ENCODE measurements around the gene HTRA1. TPM values are rescaled to one million over a fixed set of nuclear protein-coding genes. Genes with fewer than 3 reads are reported as not detected.

The HTRA1 gene
- total and polyA plus RNA-seq, 2 donors (not counting 1 experiment from before 2014, with no cell fraction given) = 109 to 216 TPM

DNA sequence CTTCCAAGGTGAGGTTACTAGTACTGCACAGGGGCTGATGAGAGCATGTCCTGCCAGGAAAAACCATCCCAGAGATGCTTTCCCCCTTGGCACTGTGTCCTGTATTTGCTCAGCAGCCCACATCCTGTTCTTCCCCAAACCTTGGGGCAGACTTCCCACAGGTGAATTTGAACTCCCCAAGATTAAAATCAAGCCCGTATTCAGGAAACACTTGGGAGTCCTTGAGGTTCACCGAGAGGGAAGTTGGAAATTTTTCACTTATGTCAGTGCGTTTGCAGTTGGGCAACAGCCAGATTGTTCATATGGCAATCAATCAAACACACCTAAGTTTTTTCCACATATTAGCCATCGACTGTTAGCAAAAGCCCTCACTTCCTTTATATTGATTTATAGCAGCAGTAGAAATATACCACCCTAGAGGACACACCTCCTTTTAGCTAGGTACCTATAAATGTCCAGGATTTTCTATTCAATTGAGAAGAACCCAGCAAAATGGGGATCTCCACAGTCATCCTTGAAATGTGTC, 99.0 kb downstream of the HTRA1 start, which contains the start of gene DMBT1:
Gene DMBT1 (plus strand): TSS at position 476 of the 526 bp plus-strand sequence. CDS start 17 bp downstream, at position 493.
- no peaks in the 10 kb centered on the region for H3K79me2 ChIP-seq (ENCODE audit: control insufficient read depth, insufficient read depth, low read length)
- no peaks in the 10 kb centered on the region for H4K20me1 ChIP-seq (ENCODE audit: control insufficient read depth, extremely low read depth, insufficient read depth, low read length)
- H3K27me3 ChIP-seq (ENCODE audit: control insufficient read depth, insufficient read depth, low read length) = peaks cover 7% of the 10 kb centered on the region
- H2AFZ ChIP-seq (ENCODE audit: low read length) = no peak within 1 kb of the TSS
- no peak within 1 kb of the TSS for H3K4me2 ChIP-seq (ENCODE audit: extremely low read depth, insufficient read depth, low read length)
- H3K27ac ChIP-seq (ENCODE audit: insufficient read depth, low read length) = no peak within 1 kb of the TSS
- TF ChIP-seq EZH2 (IDR thresholded peaks at IDR 0.05; ENCODE audit: low read length, missing control alignments) = no peak
- TF ChIP-seq, protein P1, sequence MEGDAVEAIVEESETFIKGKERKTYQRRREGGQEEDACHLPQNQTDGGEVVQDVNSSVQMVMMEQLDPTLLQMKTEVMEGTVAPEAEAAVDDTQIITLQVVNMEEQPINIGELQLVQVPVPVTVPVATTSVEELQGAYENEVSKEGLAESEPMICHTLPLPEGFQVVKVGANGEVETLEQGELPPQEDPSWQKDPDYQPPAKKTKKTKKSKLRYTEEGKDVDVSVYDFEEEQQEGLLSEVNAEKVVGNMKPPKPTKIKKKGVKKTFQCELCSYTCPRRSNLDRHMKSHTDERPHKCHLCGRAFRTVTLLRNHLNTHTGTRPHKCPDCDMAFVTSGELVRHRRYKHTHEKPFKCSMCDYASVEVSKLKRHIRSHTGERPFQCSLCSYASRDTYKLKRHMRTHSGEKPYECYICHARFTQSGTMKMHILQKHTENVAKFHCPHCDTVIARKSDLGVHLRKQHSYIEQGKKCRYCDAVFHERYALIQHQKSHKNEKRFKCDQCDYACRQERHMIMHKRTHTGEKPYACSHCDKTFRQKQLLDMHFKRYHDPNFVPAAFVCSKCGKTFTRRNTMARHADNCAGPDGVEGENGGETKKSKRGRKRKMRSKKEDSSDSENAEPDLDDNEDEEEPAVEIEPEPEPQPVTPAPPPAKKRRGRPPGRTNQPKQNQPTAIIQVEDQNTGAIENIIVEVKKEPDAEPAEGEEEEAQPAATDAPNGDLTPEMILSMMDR (conservative IDR thresholded peaks at IDR 0.05 in 1 of 2, IDR thresholded peaks at IDR 0.05 in 1 of 2; ENCODE audit: low read depth in 1 of 2, low read length in 2 of 2) = no peak
- H3K9ac ChIP-seq (ENCODE audit: insufficient read depth, low read length) = no peak within 1 kb of the TSS
- no peak within 1 kb of the TSS for H3K4me3 ChIP-seq (replicated peaks in 1 of 4; ENCODE audit: control extremely low read depth in 1 of 4, insufficient read depth in 1 of 4, low read depth in 3 of 4, low read length in 4 of 4)
- no peak for DNase-seq (ENCODE audit: low read depth in 2 of 2)
- no peaks in the 10 kb centered on the region for H3K36me3 ChIP-seq (ENCODE audit: control insufficient read depth, insufficient read depth, low read length)
- H3K4me1 ChIP-seq (ENCODE audit: control insufficient read depth, extremely low read depth, insufficient read depth, low read length) = no peaks in the 10 kb centered on the region
- H3K9me3 ChIP-seq (ENCODE audit: control insufficient read depth, insufficient read depth, low read depth, low read length) = no peaks in the 10 kb centered on the region

DNA sequence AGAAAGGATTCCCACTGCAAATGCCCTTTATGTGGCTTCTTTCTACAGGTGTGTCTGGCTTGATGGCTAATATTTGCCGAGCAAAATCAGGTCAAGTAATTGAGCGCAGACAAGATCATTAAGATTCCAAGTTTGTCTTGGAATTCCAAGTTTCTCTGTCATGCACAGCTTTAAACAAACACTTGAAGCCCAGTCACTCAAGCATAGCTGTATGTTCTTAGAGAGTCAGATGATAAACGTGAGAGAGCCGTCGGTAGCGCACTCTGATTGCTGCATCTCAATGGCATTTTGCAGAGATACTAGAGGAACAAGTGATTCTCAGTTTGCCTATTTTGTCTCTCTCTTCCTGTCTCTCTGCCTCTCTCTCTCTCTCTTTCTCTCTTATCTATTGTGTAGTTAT, 99.9 kb downstream of the HTRA1 start:
- TF ChIP-seq, protein P1 (conservative IDR thresholded peaks at IDR 0.05 in 1 of 2, IDR thresholded peaks at IDR 0.05 in 1 of 2; ENCODE audit: low read depth in 1 of 2, low read length in 2 of 2) = no peak
- TF ChIP-seq EZH2 (IDR thresholded peaks at IDR 0.05; ENCODE audit: low read length, missing control alignments) = no peak
- no peak overlapping the region for H2AFZ ChIP-seq (ENCODE audit: low read length)
- H3K9ac ChIP-seq (ENCODE audit: insufficient read depth, low read length) = no peak overlapping the region
- H3K4me2 ChIP-seq (ENCODE audit: extremely low read depth, insufficient read depth, low read length) = no peak overlapping the region
- no peak overlapping the region for H3K27ac ChIP-seq (ENCODE audit: insufficient read depth, low read length)
- no peaks in the 10 kb centered on the region for H3K4me1 ChIP-seq (ENCODE audit: control insufficient read depth, extremely low read depth, insufficient read depth, low read length)
- no peaks in the 10 kb centered on the region for H4K20me1 ChIP-seq (ENCODE audit: control insufficient read depth, extremely low read depth, insufficient read depth, low read length)
- H3K36me3 ChIP-seq (ENCODE audit: control insufficient read depth, insufficient read depth, low read length) = no peaks in the 10 kb centered on the region
- peaks cover 7% of the 10 kb centered on the region for H3K27me3 ChIP-seq (ENCODE audit: control insufficient read depth, insufficient read depth, low read length)
- H3K4me3 ChIP-seq (replicated peaks in 1 of 4; ENCODE audit: control extremely low read depth in 1 of 4, insufficient read depth in 1 of 4, low read depth in 3 of 4, low read length in 4 of 4) = no peak overlapping the region
- H3K9me3 ChIP-seq (ENCODE audit: control insufficient read depth, insufficient read depth, low read depth, low read length) = no peaks in the 10 kb centered on the region
- no peaks in the 10 kb centered on the region for H3K79me2 ChIP-seq (ENCODE audit: control insufficient read depth, insufficient read depth, low read length)
- no peak for DNase-seq (ENCODE audit: low read depth in 2 of 2)

DNA sequence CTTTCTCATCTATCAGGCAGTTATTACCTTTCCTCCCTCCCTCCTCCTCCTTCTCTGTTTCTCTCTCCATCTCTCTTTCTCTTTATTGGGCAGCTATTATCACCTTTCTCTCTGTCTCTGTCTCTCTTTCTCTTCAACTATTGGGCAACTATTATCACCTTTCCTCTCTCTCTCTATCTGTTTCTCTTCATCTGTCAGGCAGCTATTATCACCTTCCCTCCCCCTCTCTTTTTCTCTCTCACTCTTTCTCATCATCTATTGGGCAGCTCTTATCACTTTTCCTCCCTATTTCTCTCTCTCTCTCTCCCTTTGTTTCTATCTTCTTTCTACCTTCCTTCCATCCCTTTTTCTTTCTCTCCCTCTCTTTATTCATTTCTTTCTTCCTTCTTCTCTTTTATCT, 100.4 kb downstream of the HTRA1 start:
- H3K4me2 ChIP-seq (ENCODE audit: extremely low read depth, insufficient read depth, low read length) = no peak overlapping the region
- peaks cover 7% of the 10 kb centered on the region for H3K27me3 ChIP-seq (ENCODE audit: control insufficient read depth, insufficient read depth, low read length)
- H3K9ac ChIP-seq (ENCODE audit: insufficient read depth, low read length) = no peak overlapping the region
- H3K27ac ChIP-seq (ENCODE audit: insufficient read depth, low read length) = no peak overlapping the region
- no peaks in the 10 kb centered on the region for H3K79me2 ChIP-seq (ENCODE audit: control insufficient read depth, insufficient read depth, low read length)
- no peaks in the 10 kb centered on the region for H4K20me1 ChIP-seq (ENCODE audit: control insufficient read depth, extremely low read depth, insufficient read depth, low read length)
- no peak for DNase-seq (ENCODE audit: low read depth in 2 of 2)
- no peak overlapping the region for H2AFZ ChIP-seq (ENCODE audit: low read length)
- H3K9me3 ChIP-seq (ENCODE audit: control insufficient read depth, insufficient read depth, low read depth, low read length) = no peaks in the 10 kb centered on the region
- H3K4me3 ChIP-seq (replicated peaks in 1 of 4; ENCODE audit: control extremely low read depth in 1 of 4, insufficient read depth in 1 of 4, low read depth in 3 of 4, low read length in 4 of 4) = no peak overlapping the region
- TF ChIP-seq, protein P1 (conservative IDR thresholded peaks at IDR 0.05 in 1 of 2, IDR thresholded peaks at IDR 0.05 in 1 of 2; ENCODE audit: low read depth in 1 of 2, low read length in 2 of 2) = no peak
- no peak for TF ChIP-seq EZH2 (IDR thresholded peaks at IDR 0.05; ENCODE audit: low read length, missing control alignments)
- H3K4me1 ChIP-seq (ENCODE audit: control insufficient read depth, extremely low read depth, insufficient read depth, low read length) = no peaks in the 10 kb centered on the region
- H3K36me3 ChIP-seq (ENCODE audit: control insufficient read depth, insufficient read depth, low read length) = no peaks in the 10 kb centered on the region

Other genes starting within 250 kb of the HTRA1 start
- not detected in 2 replicates for gene BTBD16, start 190.3 kb upstream of the HTRA1 start, total RNA-seq
- gene BTBD16, start 190.3 kb upstream of the HTRA1 start, polyA plus RNA-seq = not detected in 2 replicates
- gene PLEKHA1, start 86.8 kb upstream of the HTRA1 start, total RNA-seq = 9.5 and 14.4 TPM in 2 replicates
- gene PLEKHA1, start 86.8 kb upstream of the HTRA1 start, polyA plus RNA-seq = 19.6 and 37.9 TPM in 2 replicates
- not detected in 2 replicates for gene ARMS2, start 6.9 kb upstream of the HTRA1 start, total RNA-seq
- gene ARMS2, start 6.9 kb upstream of the HTRA1 start, polyA plus RNA-seq = not detected in 2 replicates
- gene DMBT1, start 99.2 kb downstream of the HTRA1 start, total RNA-seq = under 0.01 TPM in 2 replicates
- gene DMBT1, start 99.2 kb downstream of the HTRA1 start, polyA plus RNA-seq = not detected in 2 replicates
- not detected in 2 replicates for gene C10orf120, start 238.3 kb downstream of the HTRA1 start, total RNA-seq
- not detected in 2 replicates for gene C10orf120, start 238.3 kb downstream of the HTRA1 start, polyA plus RNA-seq